NCI-H460 (cell line): ENCODE data around the gene SPRED2. TPM values are rescaled to one million over a fixed set of nuclear protein-coding genes. Genes with fewer than 3 reads are reported as not detected.

ENCODE experiments used
- DNase-seq: peaks from one replicate; pipeline ENCODE4 v3.0.0-alpha.2; 2016; ENCODE audit warnings: low read depth; ENCODE audit errors: extremely low read depth
- total RNA-seq: library from RNA; depleted of rRNA; stranded (reverse); fragments of >200 nt; shearing (Covaris generic); gene quantifications from 2 replicates; pipeline ENCODE4 v1.2.3, GENCODE V29; 2014; rRNA removed

SPRED2 gene
- total RNA-seq, 1 experiment from 2014 or later, result 20.4 TPM

DNA sequence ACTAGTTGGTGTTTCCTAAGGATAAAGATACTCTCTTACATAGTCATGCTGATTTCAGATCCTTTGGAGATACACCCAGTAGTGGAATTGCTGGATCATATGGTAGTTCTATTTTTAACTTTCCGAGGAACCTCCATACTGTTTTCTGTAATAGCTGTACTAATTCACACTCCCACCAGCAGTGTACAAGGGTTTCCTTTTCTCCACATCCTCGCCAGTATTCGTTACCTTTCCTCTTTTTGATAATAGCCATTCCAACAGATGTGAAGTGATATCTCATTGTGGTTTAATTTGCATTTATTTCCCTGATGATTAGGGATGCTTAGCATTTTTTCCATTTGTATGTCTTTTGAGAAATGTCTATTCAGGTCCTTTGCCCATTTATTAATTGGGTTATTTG lies 170.7 kb downstream of the SPRED2 start:
- no peak for DNase-seq

Other genes starting within 250 kb of the SPRED2 start
- gene ACTR2, start 204.8 kb downstream of the SPRED2 start, total RNA-seq, result 64.0 and 79.7 TPM in 2 replicates